HTERT RPE-1 (cell line): Measurements from ENCODE around the gene ZNF550.
"Not testable (repeated sequence)": the region's sequence is repeated elsewhere in the genome, so short reads cannot be mapped to it uniquely, and the experiment has no call there.

ENCODE experiments used
- in situ Hi-C: fragments of 300-500 bp; cut with MboI; formaldehyde crosslinking; loops from 4 replicates; pipeline ENCODE4 v1.14.3; 2020; ENCODE audit warnings: low sequenced_read_pairs

The ZNF550 gene

GRCh38 chr19:57537953-57538547 is 21.6 kb downstream of the ZNF550 start:
- in situ Hi-C loops, result no loop called here

DNA sequence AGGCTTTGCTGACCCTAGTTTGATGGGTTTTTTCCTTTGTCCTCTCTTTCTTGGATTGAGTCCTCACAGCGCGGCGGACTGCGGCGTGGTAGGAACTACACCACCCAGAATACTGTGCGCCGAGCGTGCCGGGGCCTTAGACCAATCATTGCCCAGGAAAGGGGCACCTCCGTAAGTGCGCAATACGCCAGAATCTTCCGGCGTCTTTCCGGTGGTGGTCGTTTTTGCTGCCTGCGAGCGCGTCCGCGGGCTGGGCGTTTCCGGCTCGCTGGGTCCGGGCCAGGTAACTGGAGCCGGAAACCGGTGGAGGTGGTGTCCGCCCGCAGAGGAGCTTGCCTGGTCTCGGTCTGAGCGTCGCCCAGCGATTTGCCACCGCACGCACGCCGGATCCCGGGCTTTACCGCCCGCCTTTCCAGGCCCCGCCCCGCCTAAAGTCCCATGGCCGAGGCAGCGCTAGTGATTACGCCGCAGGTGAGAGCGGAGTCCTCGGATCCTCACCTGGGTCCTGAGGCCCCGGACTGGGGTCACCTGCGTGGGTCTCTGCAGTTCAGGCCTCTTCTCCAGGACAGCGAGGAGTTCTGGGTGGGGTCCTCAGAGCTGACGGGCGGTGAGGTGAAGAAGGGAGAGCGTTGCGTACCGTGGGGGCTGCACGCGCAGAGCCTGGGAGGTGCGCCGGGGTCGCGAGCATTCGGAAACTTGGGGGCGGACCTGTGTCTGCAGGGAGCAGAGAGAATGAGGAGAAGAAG is 32.4 kb downstream of the ZNF550 start, which contains the start of gene ZNF549:
Gene ZNF549 (plus strand): TSS at position 221 of the 746 bp plus-strand sequence. CDS start 218 bp downstream, at position 439.
- in situ Hi-C loops, result no loop called here

GRCh38 chr19:57518021-57518420 is 41.6 kb downstream of the ZNF550 start:
- in situ Hi-C loops, result not testable (repeated sequence)

DNA sequence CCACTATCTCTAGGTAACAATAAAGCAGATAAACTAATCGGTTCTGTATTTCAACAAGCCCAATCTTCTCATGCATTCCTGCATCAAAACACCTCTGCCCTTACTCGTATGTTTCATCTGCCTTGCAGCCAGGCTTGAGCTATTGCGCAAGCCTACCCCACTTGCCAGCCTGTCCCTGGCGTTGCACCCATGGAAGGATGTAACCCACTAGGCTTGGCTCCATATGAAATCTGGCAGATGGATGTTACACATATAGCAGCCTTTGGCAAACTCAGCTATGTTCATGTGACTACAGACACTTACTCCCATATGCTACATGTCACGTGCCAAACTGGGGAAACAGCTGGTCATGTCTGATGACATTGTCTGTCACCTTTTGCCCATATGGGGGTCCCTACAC is 44.4 kb downstream of the ZNF550 start:
- in situ Hi-C loops, result no loop called here

- in situ Hi-C loops, result no loop called here
Observed at GRCh38 chr19:57512845-57513244, 46.8 kb downstream of the ZNF550 start.

DNA sequence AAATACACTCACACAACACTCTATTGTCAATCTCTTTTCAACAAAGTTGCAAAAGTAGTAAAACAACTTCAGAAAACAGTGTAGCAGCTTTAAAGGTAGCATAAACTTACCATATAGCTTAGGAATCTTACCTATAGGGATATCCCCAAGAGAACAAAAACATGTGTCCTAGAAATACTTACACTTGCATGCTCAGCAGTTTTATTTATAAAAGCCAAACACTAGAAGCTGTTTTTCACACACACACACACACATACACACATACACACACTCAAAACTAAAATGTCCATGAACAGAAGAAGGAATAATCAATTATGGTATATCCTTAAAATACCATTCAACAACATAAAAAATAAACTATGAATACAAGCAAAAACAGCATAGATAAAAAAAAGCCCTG is 48.2 kb downstream of the ZNF550 start:
- in situ Hi-C loops, result no loop called here

- in situ Hi-C loops, result no loop called here
Observed at GRCh38 chr19:57506163-57506562, 53.5 kb downstream of the ZNF550 start.

DNA sequence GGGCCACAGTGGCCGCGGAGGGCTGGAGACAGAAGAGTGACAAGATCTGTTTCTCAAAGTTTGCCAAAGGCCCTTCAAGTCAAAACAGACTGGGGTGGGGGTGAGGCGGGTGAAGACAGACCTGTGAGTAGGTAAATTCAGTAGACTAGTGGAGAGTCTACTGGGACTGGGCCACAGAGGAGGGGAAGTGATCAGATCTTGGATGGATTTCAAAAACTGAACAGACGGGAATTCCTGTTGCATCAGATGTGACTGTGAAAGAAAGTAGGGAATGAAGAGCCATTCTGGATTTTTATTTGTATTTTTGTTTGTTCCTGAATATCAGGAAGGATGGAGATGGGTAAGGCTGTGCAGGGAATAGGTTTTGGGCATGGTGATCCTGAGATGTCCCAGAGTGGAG is 59.3 kb downstream of the ZNF550 start:
- in situ Hi-C loops, result not testable (repeated sequence)

GRCh38 chr19:57499680-57500395 is 59.8 kb downstream of the ZNF550 start, which contains the start of gene ZNF773:
Gene ZNF773, plus strand, starts transcription at chr19:57499938. Its CDS starts 143 bp downstream, at chr19:57500081.
- in situ Hi-C loops, result not testable (repeated sequence)

GRCh38 chr19:57499332-57499679 is 60.4 kb downstream of the ZNF550 start:
- in situ Hi-C loops, result not testable (repeated sequence)

DNA sequence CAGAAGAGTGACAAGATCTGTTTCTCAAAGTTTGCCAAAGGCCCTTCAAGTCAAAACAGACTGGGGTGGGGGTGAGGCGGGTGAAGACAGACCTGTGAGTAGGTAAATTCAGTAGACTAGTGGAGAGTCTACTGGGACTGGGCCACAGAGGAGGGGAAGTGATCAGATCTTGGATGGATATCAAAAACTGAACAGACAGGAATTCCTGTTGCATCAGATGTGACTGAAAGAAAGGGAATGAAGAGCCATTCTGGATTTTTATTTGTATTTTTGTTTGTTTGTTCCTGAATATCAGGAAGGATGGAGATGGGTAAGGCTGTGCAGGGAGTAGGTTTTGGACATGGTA is 71.4 kb downstream of the ZNF550 start:
- in situ Hi-C loops, result not testable (repeated sequence)

DNA sequence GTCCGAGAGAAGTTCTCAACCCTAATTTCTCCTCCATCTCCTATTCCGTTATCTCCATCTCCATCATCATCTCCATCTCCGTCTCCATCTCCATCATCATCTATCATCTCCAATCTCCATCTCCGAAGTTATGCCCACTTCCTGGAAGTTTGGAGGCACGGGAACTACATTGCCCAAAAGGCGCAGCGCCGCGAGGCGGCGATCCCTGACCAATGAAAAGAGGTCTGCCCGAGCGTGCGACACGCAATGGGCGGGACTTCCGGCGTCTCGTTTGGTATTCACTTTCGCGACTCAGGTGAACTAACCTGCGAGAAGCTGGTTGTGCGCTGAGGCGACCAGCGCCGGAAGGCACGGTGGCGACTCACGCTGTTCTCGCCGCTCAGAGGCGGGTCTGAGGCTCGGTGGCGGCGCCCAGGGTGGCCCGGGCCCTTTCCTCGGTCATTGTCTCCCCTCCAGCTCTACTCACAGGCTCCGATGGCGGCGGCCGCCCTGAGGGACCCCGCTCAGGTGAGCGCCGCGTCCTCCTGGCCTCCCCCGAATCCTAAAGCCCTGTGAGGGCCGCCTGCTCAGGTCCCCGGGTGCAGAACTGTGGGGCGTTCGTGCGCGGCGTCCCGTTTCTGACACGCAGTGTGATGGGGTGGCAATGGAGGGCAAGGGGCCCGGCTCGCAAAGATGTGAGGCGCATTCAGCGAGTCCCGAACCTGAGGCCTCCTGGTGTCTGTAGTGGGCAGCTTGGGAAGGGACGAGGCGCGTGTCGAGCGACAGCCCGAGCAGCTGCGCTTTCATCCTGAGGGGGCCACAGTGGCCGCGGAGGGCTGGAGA is 72.0 kb downstream of the ZNF550 start, which contains the start of gene ZNF419:
Gene ZNF419 (plus strand): TSS at position 274 of the 822 bp plus-strand sequence. CDS start 201 bp downstream, at position 475.
- in situ Hi-C loops, result not testable (repeated sequence)
